Coronary artery (tissue), 2 donors: ENCODE data around the gene LIPK.
"Not testable (repeated sequence)": the region's sequence is repeated elsewhere in the genome, so short reads cannot be mapped to it uniquely, and the experiment has no call there.

Experiments
- DNase-seq: peaks from one replicate; pipeline ENCODE4 v3.0.0-alpha.2; 2017; ENCODE audit warnings: low spot score
- H3K27ac ChIP-seq, 2 donors: fragments of 200-600 bp; sonication (generic); one replicate each; pipeline ENCODE4 v1.5.1; 2016 to 2019
- H3K4me3 ChIP-seq: fragments of 200-600 bp; sonication (generic); 2 replicates; pipeline ENCODE4 v1.5.1; 2016; ENCODE audit warnings: mild to moderate bottlenecking, moderate library complexity
- CTCF ChIP-seq: fragments of 200-600 bp; sonication (generic); IDR thresholded peaks from one replicate; pipeline ENCODE4 v1.5.1; 2019; ENCODE audit warnings: antibody characterized with exemption

Gene LIPK

GRCh38 chr10:88705958-88706357 is at the start of gene LIPK:
TSS of gene LIPK (plus strand) at chr10:88706249. CDS start at chr10:88724544, 18,295 bp downstream.
- no peak within 1 kb of the TSS for H3K27ac ChIP-seq
- DNase-seq, result no peak
- TF ChIP-seq CTCF, result no peak
- H3K4me3 ChIP-seq, result no peak within 1 kb of the TSS

GRCh38 chr10:88657901-88658300 is 48.1 kb upstream of the LIPK start:
- H3K27ac ChIP-seq, result no peak overlapping the region
- DNase-seq, result no peak
- no peak overlapping the region for H3K4me3 ChIP-seq
- no peak for TF ChIP-seq CTCF

GRCh38 chr10:88659725-88660597 is 46.1 kb upstream of the LIPK start:
- no peak for TF ChIP-seq CTCF
- Histone ChIP-seq H3K27ac (no peak overlapping the region), H3K4me3 (no peak overlapping the region)
- no peak for DNase-seq

DNA sequence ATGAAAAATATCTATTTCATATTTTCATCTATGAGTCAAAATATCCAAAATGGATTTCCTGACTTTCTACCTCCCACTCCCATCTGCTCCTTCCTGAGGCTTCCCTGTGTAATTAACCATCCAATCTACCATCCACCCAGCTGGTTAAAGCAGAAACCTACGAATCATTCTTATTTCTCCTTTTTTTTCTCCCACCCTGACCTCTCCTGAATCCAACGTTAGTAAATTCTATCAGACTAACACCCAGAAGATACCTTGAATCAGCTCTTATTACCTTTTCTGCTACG is 45.5 kb upstream of the LIPK start:
- DNase-seq, result no peak
- TF ChIP-seq CTCF, result no peak
- Histone ChIP-seq H3K27ac (no peak overlapping the region), H3K4me3 (no peak overlapping the region)

GRCh38 chr10:88661018-88661417 is 45.0 kb upstream of the LIPK start:
- no peak overlapping the region for H3K27ac ChIP-seq
- DNase-seq, result no peak
- no peak overlapping the region for H3K4me3 ChIP-seq
- no peak for TF ChIP-seq CTCF

- TF ChIP-seq CTCF, result no peak
- no peak overlapping the region for H3K4me3 ChIP-seq
These were observed 44.5 kb upstream of the LIPK start for GRCh38 chr10:88661577-88661976.

DNA sequence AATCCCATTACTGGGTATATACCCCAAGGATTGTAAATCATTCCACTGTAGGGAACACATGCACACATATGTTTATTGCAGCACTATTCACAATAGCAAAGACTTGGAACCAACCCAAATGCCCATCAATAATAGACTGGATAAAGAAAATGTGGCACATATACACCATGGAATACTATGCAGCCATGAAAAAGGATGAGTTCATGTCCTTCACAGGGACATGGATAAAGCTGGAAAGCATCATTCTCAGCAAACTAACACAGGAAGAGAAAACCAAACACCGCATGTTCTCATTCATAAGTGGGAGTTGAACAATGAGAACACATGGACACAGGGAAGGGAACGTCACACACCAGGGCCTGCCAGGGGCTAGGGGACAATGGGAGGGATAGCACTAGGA is 42.9 kb upstream of the LIPK start:
- DNase-seq, H3K4me3 ChIP-seq, H3K27ac ChIP-seq: not testable (repeated sequence)

More at GRCh38 chr10:88661577-88661976, 44.5 kb upstream of the LIPK start:
- no peak for DNase-seq
- no peak overlapping the region for H3K27ac ChIP-seq
